Coronary artery (tissue), 2 donors: ENCODE data around the gene ARHGAP22.
"Not testable (repeated sequence)": the region's sequence is repeated elsewhere in the genome, so short reads cannot be mapped to it uniquely, and the experiment has no call there.

Source experiments
- DNase-seq: peaks from one replicate; pipeline ENCODE4 v3.0.0-alpha.2; 2017; ENCODE audit warnings: low spot score
- H3K27ac ChIP-seq, 2 donors: fragments of 200-600 bp; sonication (generic); one replicate each; pipeline ENCODE4 v1.5.1; 2016 to 2019
- H3K4me3 ChIP-seq: fragments of 200-600 bp; sonication (generic); 2 replicates; pipeline ENCODE4 v1.5.1; 2016; ENCODE audit warnings: mild to moderate bottlenecking, moderate library complexity
- TF ChIP-seq, protein P1 (sequence below): fragments of 200-600 bp; sonication (generic); IDR thresholded peaks from one replicate; pipeline ENCODE4 v1.5.1; 2019; ENCODE audit warnings: antibody characterized with exemption

The ARHGAP22 gene

DNA sequence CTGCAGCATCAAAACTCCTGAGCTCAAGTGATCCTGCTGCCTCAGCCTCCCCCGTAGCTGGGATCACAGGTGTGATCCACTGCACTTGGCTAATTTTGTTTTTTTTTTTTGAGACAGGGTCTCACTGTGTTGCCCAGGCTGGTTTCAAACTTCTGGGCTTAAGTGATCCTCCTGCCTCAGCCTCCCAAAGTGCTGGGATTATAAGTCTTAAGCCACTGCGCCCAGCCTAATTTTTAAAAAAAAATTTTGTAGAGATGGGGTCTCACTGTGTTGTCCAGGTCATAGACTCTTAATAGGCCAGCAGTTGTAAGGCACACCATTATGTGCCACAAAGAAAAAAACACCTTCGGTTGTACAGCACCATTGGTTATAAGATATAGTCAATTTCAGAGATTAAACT is 176.0 kb downstream of the ARHGAP22 start:
- no peak for DNase-seq
- TF ChIP-seq, protein P1, sequence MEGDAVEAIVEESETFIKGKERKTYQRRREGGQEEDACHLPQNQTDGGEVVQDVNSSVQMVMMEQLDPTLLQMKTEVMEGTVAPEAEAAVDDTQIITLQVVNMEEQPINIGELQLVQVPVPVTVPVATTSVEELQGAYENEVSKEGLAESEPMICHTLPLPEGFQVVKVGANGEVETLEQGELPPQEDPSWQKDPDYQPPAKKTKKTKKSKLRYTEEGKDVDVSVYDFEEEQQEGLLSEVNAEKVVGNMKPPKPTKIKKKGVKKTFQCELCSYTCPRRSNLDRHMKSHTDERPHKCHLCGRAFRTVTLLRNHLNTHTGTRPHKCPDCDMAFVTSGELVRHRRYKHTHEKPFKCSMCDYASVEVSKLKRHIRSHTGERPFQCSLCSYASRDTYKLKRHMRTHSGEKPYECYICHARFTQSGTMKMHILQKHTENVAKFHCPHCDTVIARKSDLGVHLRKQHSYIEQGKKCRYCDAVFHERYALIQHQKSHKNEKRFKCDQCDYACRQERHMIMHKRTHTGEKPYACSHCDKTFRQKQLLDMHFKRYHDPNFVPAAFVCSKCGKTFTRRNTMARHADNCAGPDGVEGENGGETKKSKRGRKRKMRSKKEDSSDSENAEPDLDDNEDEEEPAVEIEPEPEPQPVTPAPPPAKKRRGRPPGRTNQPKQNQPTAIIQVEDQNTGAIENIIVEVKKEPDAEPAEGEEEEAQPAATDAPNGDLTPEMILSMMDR, result no peak
- no peak overlapping the region for H3K4me3 ChIP-seq
- no peak overlapping the region for H3K27ac ChIP-seq

DNA sequence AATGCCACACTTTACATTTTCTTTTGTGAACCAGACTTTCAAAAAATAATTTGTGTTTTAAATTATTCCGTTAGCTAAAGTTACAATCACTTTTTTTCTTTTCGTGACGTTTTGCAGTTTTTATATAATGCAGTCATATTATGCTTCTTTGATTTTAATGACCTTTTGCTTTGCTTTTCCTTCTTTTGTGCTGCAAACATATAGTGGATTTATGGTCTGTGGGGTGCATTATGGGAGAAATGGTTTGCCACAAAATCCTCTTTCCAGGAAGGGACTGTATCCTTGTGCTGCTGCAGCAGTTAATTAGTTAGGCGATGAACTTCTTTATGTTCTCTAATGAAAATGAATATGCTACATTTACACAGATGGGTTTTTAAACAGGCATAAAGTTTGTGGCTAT is 181.0 kb downstream of the ARHGAP22 start:
- no peak overlapping the region for H3K27ac ChIP-seq
- no peak overlapping the region for H3K4me3 ChIP-seq
- TF ChIP-seq, protein P1, result no peak
- DNase-seq, result no peak

DNA sequence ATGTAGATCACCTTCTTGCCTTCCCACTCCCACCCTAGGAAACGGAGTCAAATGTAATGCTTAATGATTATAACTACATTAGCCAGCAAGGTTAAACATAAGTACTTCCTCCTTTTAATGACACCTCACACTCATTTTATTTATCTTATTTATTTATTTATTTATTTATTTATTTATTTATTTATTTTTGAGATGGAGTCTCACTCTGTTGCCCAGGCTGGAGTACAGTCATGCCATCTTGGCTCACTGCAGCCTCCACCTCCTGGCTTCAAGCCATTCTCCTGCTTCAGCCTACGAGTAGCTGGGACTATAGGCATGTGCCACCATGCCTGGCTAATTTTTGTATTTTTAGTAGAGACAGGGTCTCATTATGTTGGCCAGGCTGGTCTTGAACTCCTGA is 183.0 kb downstream of the ARHGAP22 start:
- H3K4me3 ChIP-seq, H3K27ac ChIP-seq, DNase-seq: not testable (repeated sequence)

DNA sequence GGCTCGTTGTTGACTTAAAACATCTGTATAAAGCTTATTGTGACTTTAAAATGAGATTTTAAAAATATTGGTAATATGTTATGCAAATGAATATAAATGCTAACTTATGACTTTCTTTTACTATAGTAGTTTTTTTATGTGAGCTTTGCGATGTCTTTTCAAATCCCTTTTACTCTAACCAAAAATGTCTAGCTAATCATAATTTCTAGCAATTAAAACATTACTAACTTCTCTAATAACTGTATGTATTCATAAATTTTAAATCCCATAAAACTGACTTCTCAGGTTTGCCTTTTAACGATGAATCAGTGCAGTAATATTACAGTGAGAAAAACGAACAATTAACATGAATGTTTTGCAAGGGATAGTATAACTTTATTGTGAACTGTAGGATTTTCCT is 185.2 kb downstream of the ARHGAP22 start:
- TF ChIP-seq, protein P1, result no peak
- no peak for DNase-seq

DNA sequence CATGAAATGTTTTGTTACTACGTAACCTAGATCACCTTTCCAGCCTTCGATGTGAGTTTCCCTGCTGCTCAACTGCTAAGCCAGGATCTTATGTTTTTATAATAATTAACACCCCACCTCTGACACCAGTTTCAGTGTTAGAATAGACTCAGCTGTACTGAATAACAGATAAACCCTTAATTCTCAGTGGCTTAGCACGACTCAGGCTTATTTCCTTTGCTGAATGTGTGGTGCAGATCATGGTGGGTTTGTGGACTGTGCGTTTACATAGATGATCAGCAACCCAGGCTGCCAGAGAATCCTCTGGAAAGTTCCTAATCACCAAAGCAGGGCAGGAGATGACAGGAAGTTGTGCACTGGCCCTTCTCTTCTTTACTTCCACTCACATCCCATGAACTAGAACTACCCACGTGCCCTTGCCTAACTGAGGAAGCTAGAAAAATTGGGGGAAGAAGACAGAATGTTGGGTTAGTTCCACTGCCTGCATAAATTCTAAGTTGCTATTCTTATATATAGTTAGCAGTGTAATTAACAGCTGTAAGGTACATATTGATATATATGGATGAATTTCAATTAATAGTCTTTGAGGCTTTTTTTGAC is 186.6 kb downstream of the ARHGAP22 start:
- TF ChIP-seq, protein P1, result no peak
- H3K4me3 ChIP-seq, result no peak overlapping the region
- H3K27ac ChIP-seq, result no peak overlapping the region
- DNase-seq, result no peak

More for the DNA sequence above, 185.2 kb downstream of the ARHGAP22 start:
- H3K27ac ChIP-seq, result no peak overlapping the region
- no peak overlapping the region for H3K4me3 ChIP-seq

DNA sequence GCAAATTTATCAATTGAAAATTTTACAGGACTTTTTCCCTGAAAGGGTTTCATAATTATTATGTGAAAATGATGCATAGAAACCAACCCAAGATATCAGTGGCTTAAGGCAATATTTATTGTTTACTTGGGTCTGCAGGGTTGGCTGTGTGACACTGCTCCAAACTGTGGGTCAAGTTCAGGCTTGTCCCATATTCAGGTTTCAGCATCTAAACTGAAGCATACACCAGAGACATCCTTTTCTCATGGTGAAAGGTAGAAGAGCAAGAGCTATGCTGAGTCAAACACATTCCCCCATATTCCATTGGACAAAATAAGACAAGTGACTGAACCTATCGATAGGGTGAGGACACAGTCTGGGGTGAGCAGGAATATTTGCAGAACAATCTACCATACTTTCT is 187.5 kb downstream of the ARHGAP22 start:
- DNase-seq, result no peak
- Histone ChIP-seq H3K27ac (no peak overlapping the region), H3K4me3 (no peak overlapping the region)
- TF ChIP-seq, protein P1, result no peak

DNA sequence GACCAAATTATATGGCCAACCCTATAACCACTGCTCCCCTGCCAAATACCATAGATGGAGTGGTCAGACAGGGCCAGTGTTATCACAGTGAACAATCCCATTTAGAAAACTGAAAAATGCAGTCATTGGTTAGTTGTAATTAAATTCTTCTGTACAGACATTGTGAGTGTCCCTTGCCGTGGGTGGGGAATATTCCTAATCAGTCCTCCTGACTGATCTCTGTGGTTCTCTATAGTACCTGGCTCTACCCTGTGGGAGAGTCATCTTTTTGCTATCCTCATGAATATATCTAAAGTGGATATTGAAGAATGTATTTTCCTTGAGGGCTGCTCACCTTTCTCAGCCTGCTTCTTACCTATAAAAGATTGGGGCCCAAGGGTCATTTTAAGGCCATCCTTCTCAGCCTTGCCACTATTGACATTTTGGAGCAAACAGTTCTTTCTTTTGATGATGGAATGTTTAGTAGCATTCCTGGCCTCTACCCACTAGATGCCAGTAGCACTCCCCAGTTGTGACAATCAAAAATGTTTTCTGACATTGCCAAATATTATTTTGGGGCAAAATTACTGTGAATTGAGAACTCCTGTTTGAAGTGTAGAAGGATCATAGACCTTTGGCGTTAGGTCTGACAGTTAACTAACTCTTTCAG is 188.2 kb downstream of the ARHGAP22 start:
- TF ChIP-seq, protein P1, result no peak
- DNase-seq, result no peak
- no peak overlapping the region for H3K27ac ChIP-seq
- H3K4me3 ChIP-seq, result no peak overlapping the region
